ENCODE measurements around the gene SFXN5.

The SFXN5 gene

DNA sequence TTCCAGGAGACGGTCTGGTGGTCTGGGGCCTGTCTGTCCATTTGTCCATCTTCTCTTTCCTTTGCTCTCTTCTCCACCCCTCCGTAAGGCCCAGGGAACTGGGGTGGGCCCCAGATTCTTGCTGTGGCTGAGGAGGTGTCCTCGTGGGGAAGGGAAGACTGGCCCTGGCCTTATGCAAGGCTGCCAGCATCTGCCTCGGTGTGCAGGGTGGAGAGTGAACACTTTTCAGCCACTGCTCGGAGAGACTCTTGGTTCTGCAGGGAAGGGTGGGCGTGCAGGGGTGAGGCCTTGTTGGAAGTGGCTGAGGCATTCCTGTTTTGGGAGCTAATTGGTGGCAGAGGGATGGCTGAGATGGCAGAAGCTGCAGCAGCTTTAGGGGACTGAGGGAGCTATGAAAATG is 131.2 kb downstream of the SFXN5 start:
- DNase-seq (ENCODE audit: extremely low read depth, low read depth) = no peak
- TF ChIP-seq, protein P1, sequence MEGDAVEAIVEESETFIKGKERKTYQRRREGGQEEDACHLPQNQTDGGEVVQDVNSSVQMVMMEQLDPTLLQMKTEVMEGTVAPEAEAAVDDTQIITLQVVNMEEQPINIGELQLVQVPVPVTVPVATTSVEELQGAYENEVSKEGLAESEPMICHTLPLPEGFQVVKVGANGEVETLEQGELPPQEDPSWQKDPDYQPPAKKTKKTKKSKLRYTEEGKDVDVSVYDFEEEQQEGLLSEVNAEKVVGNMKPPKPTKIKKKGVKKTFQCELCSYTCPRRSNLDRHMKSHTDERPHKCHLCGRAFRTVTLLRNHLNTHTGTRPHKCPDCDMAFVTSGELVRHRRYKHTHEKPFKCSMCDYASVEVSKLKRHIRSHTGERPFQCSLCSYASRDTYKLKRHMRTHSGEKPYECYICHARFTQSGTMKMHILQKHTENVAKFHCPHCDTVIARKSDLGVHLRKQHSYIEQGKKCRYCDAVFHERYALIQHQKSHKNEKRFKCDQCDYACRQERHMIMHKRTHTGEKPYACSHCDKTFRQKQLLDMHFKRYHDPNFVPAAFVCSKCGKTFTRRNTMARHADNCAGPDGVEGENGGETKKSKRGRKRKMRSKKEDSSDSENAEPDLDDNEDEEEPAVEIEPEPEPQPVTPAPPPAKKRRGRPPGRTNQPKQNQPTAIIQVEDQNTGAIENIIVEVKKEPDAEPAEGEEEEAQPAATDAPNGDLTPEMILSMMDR (IDR thresholded peaks at IDR 0.05; ENCODE audit: low read depth, low read length, missing control alignments) = no peak
- no peak overlapping the region for H3K4me3 ChIP-seq (replicated peaks; ENCODE audit: low read depth, low read length)

DNA sequence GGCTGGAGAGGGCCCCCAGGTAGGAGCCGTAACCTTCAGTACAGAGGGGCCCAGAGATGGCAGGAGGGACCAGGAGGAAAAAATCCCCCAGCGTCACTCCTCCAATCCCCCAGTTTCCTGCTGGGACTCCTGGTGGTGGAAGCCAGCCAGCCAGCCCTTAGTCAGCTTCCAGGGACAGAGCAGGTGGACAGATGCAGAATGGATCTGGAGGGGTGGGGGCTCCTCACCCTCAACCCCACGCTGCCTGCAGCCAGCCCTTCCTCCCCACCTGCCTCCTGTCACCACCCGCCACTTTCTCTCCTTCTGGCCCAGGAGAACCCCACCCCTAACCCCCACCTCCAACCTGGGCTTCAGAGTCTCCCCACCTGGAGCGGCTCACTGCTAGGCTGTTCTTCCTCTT is 133.1 kb downstream of the SFXN5 start:
- DNase-seq (ENCODE audit: extremely low read depth, low read depth) = no peak

DNA sequence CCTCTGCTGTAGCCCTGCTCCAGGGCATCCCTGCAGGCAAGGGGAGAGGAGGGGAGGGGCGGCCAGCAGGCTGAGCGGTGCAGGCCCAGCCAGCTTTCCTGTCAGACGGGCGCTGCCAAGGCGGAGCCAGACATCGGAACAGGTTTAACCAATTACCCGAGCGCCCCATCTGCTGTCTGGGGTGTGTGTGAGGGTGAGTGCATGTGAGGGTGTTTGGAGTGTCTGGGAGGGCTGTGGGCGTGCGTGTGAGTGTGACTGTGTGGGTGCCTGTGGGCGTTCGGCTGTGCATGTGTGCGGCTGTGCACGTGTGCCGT is 134.2 kb downstream of the SFXN5 start:
- TF ChIP-seq, protein P1 (IDR thresholded peaks at IDR 0.05; ENCODE audit: low read depth, low read length, missing control alignments) = no peak
- no peak overlapping the region for H3K4me3 ChIP-seq (replicated peaks; ENCODE audit: low read depth, low read length)
- peak; percentile 22 for DNase-seq (ENCODE audit: extremely low read depth, low read depth)

More for the DNA sequence above, 133.1 kb downstream of the SFXN5 start:
- TF ChIP-seq, protein P1 (IDR thresholded peaks at IDR 0.05; ENCODE audit: low read depth, low read length, missing control alignments) = no peak
- H3K4me3 ChIP-seq (replicated peaks; ENCODE audit: low read depth, low read length) = no peak overlapping the region

GRCh38 chr2:72936660-72937355 is 134.7 kb downstream of the SFXN5 start:
- TF ChIP-seq, protein P1 (IDR thresholded peaks at IDR 0.05; ENCODE audit: low read depth, low read length, missing control alignments) = no peak
- DNase-seq (ENCODE audit: extremely low read depth, low read depth) = no peak
- H3K4me3 ChIP-seq (replicated peaks; ENCODE audit: low read depth, low read length) = no peak overlapping the region

DNA sequence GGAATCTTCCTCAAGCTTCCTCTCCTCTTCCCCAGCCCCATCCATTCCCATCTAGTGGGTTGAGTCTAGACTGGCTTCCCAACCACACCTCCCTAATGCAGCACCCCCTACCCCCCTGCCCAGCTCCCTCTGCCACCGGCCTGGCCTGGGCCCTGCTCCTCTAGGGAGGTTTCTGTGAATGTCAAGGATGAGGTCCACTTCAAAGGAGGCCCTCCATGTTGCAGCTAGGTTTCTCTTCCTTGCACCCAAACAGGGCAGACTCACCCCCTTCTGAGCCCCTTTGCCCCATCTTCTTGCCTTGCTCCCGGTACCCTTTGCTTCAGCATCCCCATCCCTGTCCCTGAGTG is 135.9 kb downstream of the SFXN5 start:
- no peak for DNase-seq (ENCODE audit: extremely low read depth, low read depth)
- TF ChIP-seq, protein P1 (IDR thresholded peaks at IDR 0.05; ENCODE audit: low read depth, low read length, missing control alignments) = no peak

DNA sequence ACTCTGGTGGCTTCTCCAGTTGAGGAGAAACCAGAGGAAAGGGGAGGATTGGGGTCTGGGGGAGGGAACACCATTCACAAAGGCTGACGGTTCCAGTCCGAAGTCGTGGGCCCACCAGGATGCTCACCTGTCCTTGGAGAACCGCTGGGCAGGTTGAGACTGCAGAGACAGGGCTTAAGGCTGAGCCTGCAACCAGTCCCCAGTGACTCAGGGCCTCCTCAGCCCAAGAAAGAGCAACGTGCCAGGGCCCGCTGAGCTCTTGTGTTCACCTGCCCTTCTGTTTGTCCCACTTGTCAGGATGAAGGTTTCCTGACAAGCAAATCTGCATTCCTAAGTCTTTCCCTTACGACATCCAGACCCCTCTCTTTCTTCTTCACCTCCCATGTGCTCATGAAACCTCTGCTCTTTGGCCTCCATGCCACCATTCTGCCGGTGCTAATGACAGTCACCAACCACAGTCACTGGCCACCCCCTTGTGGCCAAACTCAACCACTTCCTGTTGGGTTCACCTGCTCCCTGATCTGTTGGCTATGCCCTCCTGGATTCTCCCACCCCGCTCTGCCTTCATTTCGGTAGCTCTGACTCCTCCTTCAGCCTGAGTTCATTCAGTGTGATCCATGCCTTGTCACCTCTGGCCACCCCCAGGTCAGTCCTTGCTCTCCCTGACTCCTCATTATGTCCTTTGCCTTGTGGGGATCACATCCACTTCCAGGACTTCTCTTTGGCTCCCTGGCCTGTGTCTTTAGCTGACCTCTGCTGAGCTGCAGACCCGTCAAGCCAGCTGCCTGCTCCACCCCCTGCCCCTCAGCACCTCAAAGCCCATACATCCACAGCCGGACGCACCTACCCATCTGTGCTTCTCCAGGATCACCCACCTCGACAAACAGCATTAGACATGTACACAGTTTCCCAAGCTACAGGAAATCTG is 136.6 kb downstream of the SFXN5 start:
- TF ChIP-seq, protein P1 (IDR thresholded peaks at IDR 0.05; ENCODE audit: low read depth, low read length, missing control alignments) = peak; percentile 16
- no peak for DNase-seq (ENCODE audit: extremely low read depth, low read depth)
- no peak overlapping the region for H3K4me3 ChIP-seq (replicated peaks; ENCODE audit: low read depth, low read length)

More for the DNA sequence above, 135.9 kb downstream of the SFXN5 start:
- H3K4me3 ChIP-seq (replicated peaks; ENCODE audit: low read depth, low read length) = no peak overlapping the region

Data from HFF-Myc (cell line).